Measurements from ENCODE around the gene VWA2.

DNA sequence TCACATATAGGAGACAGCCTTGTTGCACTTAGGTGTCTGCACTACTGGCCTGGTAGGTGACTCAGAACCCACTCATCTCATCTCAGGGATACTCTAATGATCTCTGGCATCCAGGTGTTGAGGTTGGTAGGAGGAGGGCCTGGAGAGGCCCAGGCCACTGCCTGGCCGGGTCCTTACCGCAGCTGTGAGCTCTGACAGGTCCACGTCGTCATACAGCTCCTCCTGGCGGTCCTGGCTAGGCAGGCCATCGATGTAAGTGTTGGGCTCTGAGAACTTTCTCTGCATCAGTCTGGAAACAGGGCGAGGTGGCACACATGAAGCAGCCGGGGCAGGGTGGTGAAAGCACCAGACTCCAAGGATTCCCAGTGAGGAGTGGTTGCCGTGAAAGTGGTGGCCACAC lies 62.1 kb downstream of the VWA2 start:
- TF ChIP-seq, protein P1, sequence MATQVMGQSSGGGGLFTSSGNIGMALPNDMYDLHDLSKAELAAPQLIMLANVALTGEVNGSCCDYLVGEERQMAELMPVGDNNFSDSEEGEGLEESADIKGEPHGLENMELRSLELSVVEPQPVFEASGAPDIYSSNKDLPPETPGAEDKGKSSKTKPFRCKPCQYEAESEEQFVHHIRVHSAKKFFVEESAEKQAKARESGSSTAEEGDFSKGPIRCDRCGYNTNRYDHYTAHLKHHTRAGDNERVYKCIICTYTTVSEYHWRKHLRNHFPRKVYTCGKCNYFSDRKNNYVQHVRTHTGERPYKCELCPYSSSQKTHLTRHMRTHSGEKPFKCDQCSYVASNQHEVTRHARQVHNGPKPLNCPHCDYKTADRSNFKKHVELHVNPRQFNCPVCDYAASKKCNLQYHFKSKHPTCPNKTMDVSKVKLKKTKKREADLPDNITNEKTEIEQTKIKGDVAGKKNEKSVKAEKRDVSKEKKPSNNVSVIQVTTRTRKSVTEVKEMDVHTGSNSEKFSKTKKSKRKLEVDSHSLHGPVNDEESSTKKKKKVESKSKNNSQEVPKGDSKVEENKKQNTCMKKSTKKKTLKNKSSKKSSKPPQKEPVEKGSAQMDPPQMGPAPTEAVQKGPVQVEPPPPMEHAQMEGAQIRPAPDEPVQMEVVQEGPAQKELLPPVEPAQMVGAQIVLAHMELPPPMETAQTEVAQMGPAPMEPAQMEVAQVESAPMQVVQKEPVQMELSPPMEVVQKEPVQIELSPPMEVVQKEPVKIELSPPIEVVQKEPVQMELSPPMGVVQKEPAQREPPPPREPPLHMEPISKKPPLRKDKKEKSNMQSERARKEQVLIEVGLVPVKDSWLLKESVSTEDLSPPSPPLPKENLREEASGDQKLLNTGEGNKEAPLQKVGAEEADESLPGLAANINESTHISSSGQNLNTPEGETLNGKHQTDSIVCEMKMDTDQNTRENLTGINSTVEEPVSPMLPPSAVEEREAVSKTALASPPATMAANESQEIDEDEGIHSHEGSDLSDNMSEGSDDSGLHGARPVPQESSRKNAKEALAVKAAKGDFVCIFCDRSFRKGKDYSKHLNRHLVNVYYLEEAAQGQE (IDR thresholded peaks at IDR 0.05): no peak
- TF ChIP-seq, protein P2, sequence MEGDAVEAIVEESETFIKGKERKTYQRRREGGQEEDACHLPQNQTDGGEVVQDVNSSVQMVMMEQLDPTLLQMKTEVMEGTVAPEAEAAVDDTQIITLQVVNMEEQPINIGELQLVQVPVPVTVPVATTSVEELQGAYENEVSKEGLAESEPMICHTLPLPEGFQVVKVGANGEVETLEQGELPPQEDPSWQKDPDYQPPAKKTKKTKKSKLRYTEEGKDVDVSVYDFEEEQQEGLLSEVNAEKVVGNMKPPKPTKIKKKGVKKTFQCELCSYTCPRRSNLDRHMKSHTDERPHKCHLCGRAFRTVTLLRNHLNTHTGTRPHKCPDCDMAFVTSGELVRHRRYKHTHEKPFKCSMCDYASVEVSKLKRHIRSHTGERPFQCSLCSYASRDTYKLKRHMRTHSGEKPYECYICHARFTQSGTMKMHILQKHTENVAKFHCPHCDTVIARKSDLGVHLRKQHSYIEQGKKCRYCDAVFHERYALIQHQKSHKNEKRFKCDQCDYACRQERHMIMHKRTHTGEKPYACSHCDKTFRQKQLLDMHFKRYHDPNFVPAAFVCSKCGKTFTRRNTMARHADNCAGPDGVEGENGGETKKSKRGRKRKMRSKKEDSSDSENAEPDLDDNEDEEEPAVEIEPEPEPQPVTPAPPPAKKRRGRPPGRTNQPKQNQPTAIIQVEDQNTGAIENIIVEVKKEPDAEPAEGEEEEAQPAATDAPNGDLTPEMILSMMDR (IDR thresholded peaks at IDR 0.05): no peak
- TF ChIP-seq POLR2A (IDR thresholded peaks at IDR 0.05; ENCODE audit: low read length): no peak
- TF ChIP-seq KDM1A (IDR thresholded peaks at IDR 0.05; ENCODE audit: low read depth): no peak
- TF ChIP-seq ZSCAN20 (CRISPR knock-in tag; IDR thresholded peaks at IDR 0.05): no peak
- TF ChIP-seq KDM5A (IDR thresholded peaks at IDR 0.05): no peak
- TF ChIP-seq, protein P3, sequence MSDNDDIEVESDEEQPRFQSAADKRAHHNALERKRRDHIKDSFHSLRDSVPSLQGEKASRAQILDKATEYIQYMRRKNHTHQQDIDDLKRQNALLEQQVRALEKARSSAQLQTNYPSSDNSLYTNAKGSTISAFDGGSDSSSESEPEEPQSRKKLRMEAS (IDR thresholded peaks at IDR 0.05): no peak

Measured in A549 (cell line).